HepG2 (cell line): ENCODE results near the gene FOXA3. TPM values are rescaled to one million over a fixed set of nuclear protein-coding genes. Genes with fewer than 3 reads are reported as not detected.

ENCODE experiments used
- BCLAF1 ChIP-seq: fragments of 450-650 bp; IDR thresholded peaks from 2 replicates; pipeline ENCODE4 v1.6.1; 2017; ENCODE audit warnings: mild to moderate bottlenecking
- FIP1L1 ChIP-seq: fragments of 200-400 bp; formaldehyde crosslinking; IDR thresholded peaks from 2 replicates; pipeline ENCODE4 v1.6.1; 2018; ENCODE audit warnings: low read depth, mild to moderate bottlenecking, low read length, moderate library complexity, borderline replicate concordance; ENCODE audit not compliant: insufficient read depth
- HCFC1 ChIP-seq: fragments of 150-350 bp; IDR thresholded peaks from 2 replicates; pipeline ENCODE4 v1.6.1; 2014; ENCODE audit warnings: low read depth, low read length
- MTA3 ChIP-seq: sonication (generic); formaldehyde crosslinking; IDR thresholded peaks from 2 replicates; pipeline ENCODE4 v1.4.0; 2020; ENCODE audit warnings: missing genetic modification reagents
- NFKBIZ ChIP-seq: IDR thresholded peaks from 2 replicates; pipeline ENCODE4 v1.6.1; 2018; ENCODE audit warnings: missing genetic modification reagents, missing compliant biosample characterization
- PBX2 ChIP-seq: IDR thresholded peaks from 2 replicates; pipeline ENCODE4 v1.6.1; 2016; ENCODE audit warnings: control low read depth
- SP140L ChIP-seq: sonication (generic); formaldehyde crosslinking; IDR thresholded peaks from 2 replicates; pipeline ENCODE4 v1.4.0; 2020; ENCODE audit warnings: missing genetic modification reagents, borderline replicate concordance
- SRSF4 ChIP-seq: fragments of 200-400 bp; formaldehyde crosslinking; IDR thresholded peaks from one replicate; pipeline ENCODE4 v1.6.1; 2018; ENCODE audit warnings: mild to moderate bottlenecking, low read depth, low read length, moderate library complexity; ENCODE audit not compliant: poor library complexity, severe bottlenecking
- SRY ChIP-seq: sonication (generic); formaldehyde crosslinking; IDR thresholded peaks from 2 replicates; pipeline ENCODE4 v1.8.0; 2022; ENCODE audit warnings: mild to moderate bottlenecking, missing genetic modification reagents
- ZBTB10 ChIP-seq: sonication (generic); formaldehyde crosslinking; IDR thresholded peaks from 2 replicates; pipeline ENCODE4 v1.4.0; 2020; ENCODE audit warnings: missing genetic modification reagents, borderline replicate concordance
- ZNF160 ChIP-seq: sonication (generic); formaldehyde crosslinking; IDR thresholded peaks from 2 replicates; pipeline ENCODE4 v1.8.0; 2022; ENCODE audit warnings: mild to moderate bottlenecking, inconsistent platforms, missing genetic modification reagents
- ZNF274 ChIP-seq: sonication (generic); formaldehyde crosslinking; IDR thresholded peaks from 2 replicates; pipeline ENCODE4 v1.5.1; 2020; ENCODE audit warnings: mild to moderate bottlenecking, missing genetic modification reagents
- ZNF598 ChIP-seq: sonication (generic); formaldehyde crosslinking; IDR thresholded peaks from 2 replicates; pipeline ENCODE4 v1.5.1; 2020; ENCODE audit warnings: mild to moderate bottlenecking, missing genetic modification reagents, borderline replicate concordance
- ZNF766 ChIP-seq: sonication (generic); formaldehyde crosslinking; IDR thresholded peaks from 2 replicates; pipeline ENCODE4 v1.5.0; 2020; ENCODE audit warnings: missing genetic modification reagents, borderline replicate concordance
- polyA plus RNA-seq, 8 experiments: library from polyadenylated mRNA; depleted of rRNA in 3 of 8; stranded (reverse) in 7 of 8; unstranded in 1 of 8; fragments of >200 nt; fragmentation: Illumina TruSeq in 4 of 8; extraction: Trizol in 4 of 8; gene quantifications; 2 replicates each; pipeline versions ENCODE4 v1.2.1 to v1.2.3, GENCODE V29; 2011 to 2016; ENCODE audit warnings: low read depth in 4 of 8, missing spikeins in 1 of 8, mixed read lengths in 1 of 8; ENCODE audit not compliant: insufficient read depth in 1 of 8
- total RNA-seq, 5 experiments: library from RNA; depleted of rRNA; stranded (reverse); fragments of >200 nt; fragmentation: Illumina TruSeq; extraction: Trizol; gene quantifications; 2 replicates each; pipeline ENCODE4 v1.2.3, GENCODE V29; 2016; ENCODE audit warnings: low read depth in 1 of 5
- TF ChIP-seq, protein P1 (sequence below): sonication (generic); formaldehyde crosslinking; IDR thresholded peaks from 2 replicates; pipeline ENCODE4 v1.8.1; 2022; ENCODE audit warnings: mild to moderate bottlenecking, missing genetic modification reagents
- TF ChIP-seq, protein P2 (sequence below): sonication (generic); formaldehyde crosslinking; IDR thresholded peaks from 2 replicates; pipeline ENCODE4 v1.8.0; 2022; ENCODE audit warnings: mild to moderate bottlenecking, missing genetic modification reagents
- TF ChIP-seq, protein P3 (sequence below): sonication (generic); formaldehyde crosslinking; IDR thresholded peaks from 2 replicates; pipeline ENCODE4 v1.4.0; 2020; ENCODE audit warnings: missing genetic modification reagents

FOXA3 gene
- total and polyA plus RNA-seq, 2 of the 13 experiments (the other 11 are each of a cell fraction or from before 2014, with no cell fraction given), result 29.8 to 47.6 TPM

- TF ChIP-seq, protein P1, sequence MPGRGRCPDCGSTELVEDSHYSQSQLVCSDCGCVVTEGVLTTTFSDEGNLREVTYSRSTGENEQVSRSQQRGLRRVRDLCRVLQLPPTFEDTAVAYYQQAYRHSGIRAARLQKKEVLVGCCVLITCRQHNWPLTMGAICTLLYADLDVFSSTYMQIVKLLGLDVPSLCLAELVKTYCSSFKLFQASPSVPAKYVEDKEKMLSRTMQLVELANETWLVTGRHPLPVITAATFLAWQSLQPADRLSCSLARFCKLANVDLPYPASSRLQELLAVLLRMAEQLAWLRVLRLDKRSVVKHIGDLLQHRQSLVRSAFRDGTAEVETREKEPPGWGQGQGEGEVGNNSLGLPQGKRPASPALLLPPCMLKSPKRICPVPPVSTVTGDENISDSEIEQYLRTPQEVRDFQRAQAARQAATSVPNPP (CRISPR knock-in tag), result no peak
- TF ChIP-seq NFKBIZ (peak; percentile 26; the same call in 1 of the 2 replicates), PBX2 (CRISPR knock-in tag) (no peak), BCLAF1 (no peak), ZNF766 (no peak), ZBTB10 (no peak), MTA3 (CRISPR knock-in tag) (no peak), SP140L (CRISPR knock-in tag) (no peak), ZNF160 (CRISPR knock-in tag) (no peak), ZNF274 (no peak), FIP1L1 (no peak), SRY (CRISPR knock-in tag) (no peak), SRSF4 (no peak), HCFC1 (peak; percentile 99), ZNF598 (CRISPR knock-in tag) (peak; percentile 7; the same call in 1 of the 2 replicates)
- TF ChIP-seq, protein P2, sequence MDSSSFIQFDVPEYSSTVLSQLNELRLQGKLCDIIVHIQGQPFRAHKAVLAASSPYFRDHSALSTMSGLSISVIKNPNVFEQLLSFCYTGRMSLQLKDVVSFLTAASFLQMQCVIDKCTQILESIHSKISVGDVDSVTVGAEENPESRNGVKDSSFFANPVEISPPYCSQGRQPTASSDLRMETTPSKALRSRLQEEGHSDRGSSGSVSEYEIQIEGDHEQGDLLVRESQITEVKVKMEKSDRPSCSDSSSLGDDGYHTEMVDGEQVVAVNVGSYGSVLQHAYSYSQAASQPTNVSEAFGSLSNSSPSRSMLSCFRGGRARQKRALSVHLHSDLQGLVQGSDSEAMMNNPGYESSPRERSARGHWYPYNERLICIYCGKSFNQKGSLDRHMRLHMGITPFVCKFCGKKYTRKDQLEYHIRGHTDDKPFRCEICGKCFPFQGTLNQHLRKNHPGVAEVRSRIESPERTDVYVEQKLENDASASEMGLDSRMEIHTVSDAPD, result no peak; the same call in 1 of the 2 replicates
- TF ChIP-seq, protein P3, sequence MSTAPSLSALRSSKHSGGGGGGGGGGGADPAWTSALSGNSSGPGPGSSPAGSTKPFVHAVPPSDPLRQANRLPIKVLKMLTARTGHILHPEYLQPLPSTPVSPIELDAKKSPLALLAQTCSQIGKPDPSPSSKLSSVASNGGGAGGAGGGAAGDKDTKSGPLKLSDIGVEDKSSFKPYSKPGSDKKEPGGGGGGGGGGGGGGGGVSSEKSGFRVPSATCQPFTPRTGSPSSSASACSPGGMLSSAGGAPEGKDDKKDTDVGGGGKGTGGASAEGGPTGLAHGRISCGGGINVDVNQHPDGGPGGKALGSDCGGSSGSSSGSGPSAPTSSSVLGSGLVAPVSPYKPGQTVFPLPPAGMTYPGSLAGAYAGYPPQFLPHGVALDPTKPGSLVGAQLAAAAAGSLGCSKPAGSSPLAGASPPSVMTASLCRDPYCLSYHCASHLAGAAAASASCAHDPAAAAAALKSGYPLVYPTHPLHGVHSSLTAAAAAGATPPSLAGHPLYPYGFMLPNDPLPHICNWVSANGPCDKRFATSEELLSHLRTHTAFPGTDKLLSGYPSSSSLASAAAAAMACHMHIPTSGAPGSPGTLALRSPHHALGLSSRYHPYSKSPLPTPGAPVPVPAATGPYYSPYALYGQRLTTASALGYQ (CRISPR knock-in tag), result peak; percentile 50; the same call in 1 of the 2 replicates
Measured at GRCh38 chr19:45862564-45863334, 1.4 kb upstream of the FOXA3 start, which contains the start of gene SYMPK (continued).
